Osteocyte (in vitro differentiated cells): Measurements from ENCODE around the gene SLC4A8. TPM values are rescaled to one million over a fixed set of nuclear protein-coding genes. Genes with fewer than 3 reads are reported as not detected.

ENCODE experiments used
- DNase-seq: peaks from one replicate; pipeline ENCODE4 v3.0.0; 2021; ENCODE audit warnings: mixed read lengths; ENCODE audit not compliant: unreplicated experiment; ENCODE audit errors: extremely low spot score
- H3K27ac Mint-ChIP-seq: one replicate; pipeline ENCODE4 v1.8.0; 2021; ENCODE audit warnings: mild to moderate bottlenecking, mixed read lengths; ENCODE audit not compliant: unreplicated experiment
- H3K27me3 Mint-ChIP-seq: one replicate; pipeline ENCODE4 v1.8.0; 2021; ENCODE audit warnings: mixed read lengths; ENCODE audit not compliant: unreplicated experiment
- H3K36me3 Mint-ChIP-seq: one replicate; pipeline ENCODE4 v1.8.0; 2021; ENCODE audit warnings: mixed read lengths; ENCODE audit not compliant: unreplicated experiment
- H3K4me1 Mint-ChIP-seq: one replicate; pipeline ENCODE4 v1.8.0; 2021; ENCODE audit warnings: mixed read lengths; ENCODE audit not compliant: unreplicated experiment
- H3K4me3 Mint-ChIP-seq: one replicate; pipeline ENCODE4 v1.8.0; 2021; ENCODE audit warnings: mild to moderate bottlenecking, moderate library complexity, mixed read lengths; ENCODE audit not compliant: unreplicated experiment
- H3K9me3 Mint-ChIP-seq: one replicate; pipeline ENCODE4 v1.8.0; 2021; ENCODE audit warnings: mixed read lengths; ENCODE audit not compliant: unreplicated experiment
- CTCF ChIP-seq: fragments of 200-600 bp; sonication (generic); IDR thresholded peaks from 2 replicates; pipeline ENCODE4 v1.5.0; 2021; ENCODE audit warnings: antibody characterized with exemption, mild to moderate bottlenecking, moderate library complexity
- total RNA-seq: library from RNA; stranded (reverse); gene quantifications from 2 replicates; pipeline ENCODE4 v1.2.1, GENCODE V29; 2021

The SLC4A8 gene
- total RNA-seq, 1 donor from 2014 or later, result 3.6 TPM

DNA sequence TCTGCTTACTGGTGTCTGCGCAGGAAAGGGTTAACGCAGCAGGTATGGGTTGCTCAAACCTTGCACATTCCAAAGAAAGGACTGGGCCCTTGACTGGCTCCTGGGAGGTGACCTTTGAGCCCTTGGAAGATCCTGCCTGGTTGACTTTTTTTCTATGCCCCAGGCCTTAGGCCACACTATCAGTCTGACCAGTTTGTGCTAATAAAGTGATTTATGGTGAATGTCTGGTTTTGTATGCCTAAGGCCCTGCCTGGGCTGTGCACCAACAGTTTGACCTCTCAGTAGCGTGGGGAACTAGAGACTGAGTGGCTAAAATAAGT lies 105.0 kb downstream of the SLC4A8 start:
- Mint-ChIP-seq H3K27me3 (peaks cover 4% of the 10 kb centered on the region), H3K27ac (no peak overlapping the region), H3K36me3 (no peaks in the 10 kb centered on the region), H3K4me1 (peaks cover 7% of the 10 kb centered on the region), H3K4me3 (no peak overlapping the region), H3K9me3 (no peaks in the 10 kb centered on the region)
- no peak for TF ChIP-seq CTCF
- no peak for DNase-seq

GRCh38 chr12:51530208-51530607 lies 105.6 kb downstream of the SLC4A8 start:
- no peak for DNase-seq
- Mint-ChIP-seq H3K27ac (no peak overlapping the region), H3K9me3 (no peaks in the 10 kb centered on the region), H3K4me3 (no peak overlapping the region), H3K36me3 (no peaks in the 10 kb centered on the region), H3K4me1 (peaks cover 7% of the 10 kb centered on the region), H3K27me3 (peaks cover 7% of the 10 kb centered on the region)
- TF ChIP-seq CTCF, result no peak

- Mint-ChIP-seq H3K27me3 (peaks cover 7% of the 10 kb centered on the region), H3K9me3 (no peaks in the 10 kb centered on the region), H3K36me3 (no peaks in the 10 kb centered on the region), H3K4me1 (peaks cover 7% of the 10 kb centered on the region), H3K4me3 (no peak overlapping the region), H3K27ac (no peak overlapping the region)
- no peak for TF ChIP-seq CTCF
- DNase-seq, result no peak
Observed at GRCh38 chr12:51531284-51531977, 106.8 kb downstream of the SLC4A8 start.

DNA sequence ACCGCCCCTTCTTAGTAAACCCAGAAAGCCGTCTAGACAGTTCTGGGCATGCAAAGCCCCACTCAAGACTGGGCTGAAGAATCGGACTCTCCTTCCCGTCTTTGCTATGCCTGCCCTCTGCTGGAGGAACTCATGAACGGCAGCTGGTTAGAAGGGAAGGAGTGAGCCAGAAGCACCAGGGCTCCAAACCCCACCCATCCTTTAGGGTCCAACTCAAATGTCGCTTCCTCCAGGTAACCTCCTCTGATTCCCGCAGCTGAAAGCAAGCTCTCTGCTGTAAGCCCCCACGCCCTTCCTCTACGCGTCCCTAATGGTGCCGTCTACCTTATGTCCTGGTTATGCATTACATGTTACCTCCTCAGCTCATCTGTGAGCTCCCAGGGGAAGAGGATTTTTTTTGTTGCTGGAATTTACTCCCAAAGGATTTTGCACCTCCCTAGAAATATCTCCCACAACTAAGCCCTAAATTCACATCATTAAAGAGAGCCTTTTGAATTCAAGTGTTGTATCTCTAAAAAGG lies 107.4 kb downstream of the SLC4A8 start:
- Mint-ChIP-seq H3K27ac (no peak overlapping the region), H3K4me3 (no peak overlapping the region), H3K36me3 (no peaks in the 10 kb centered on the region), H3K4me1 (peaks cover 7% of the 10 kb centered on the region), H3K9me3 (no peaks in the 10 kb centered on the region), H3K27me3 (peaks cover 7% of the 10 kb centered on the region)
- peak; percentile 90 for TF ChIP-seq CTCF
- DNase-seq, result peak; percentile 90

GRCh38 chr12:51533799-51534198 lies 109.2 kb downstream of the SLC4A8 start:
- Mint-ChIP-seq H3K27ac (no peak overlapping the region), H3K27me3 (peaks cover 10% of the 10 kb centered on the region), H3K36me3 (no peaks in the 10 kb centered on the region), H3K4me3 (no peak overlapping the region), H3K9me3 (no peaks in the 10 kb centered on the region), H3K4me1 (peaks cover 3% of the 10 kb centered on the region)
- TF ChIP-seq CTCF, result peak; percentile 44
- no peak for DNase-seq
